HG03571 (cell line): ENCODE measurements around the gene RALGPS2.

Experiments used
- ATAC-seq: cut with Tn5 transposase; IDR thresholded peaks from one replicate; pipeline ENCODE4 v1.9.1; 2021; ENCODE audit not compliant: unreplicated experiment

RALGPS2 gene

GRCh38 chr1:178862416-178862815, 137.4 kb downstream of the RALGPS2 start:
- ATAC-seq, result no peak

- no peak for ATAC-seq
Observed at GRCh38 chr1:178862864-178863263, 137.8 kb downstream of the RALGPS2 start.

GRCh38 chr1:178864326-178864725, 139.3 kb downstream of the RALGPS2 start:
- no peak for ATAC-seq

GRCh38 chr1:178867670-178868069, 142.6 kb downstream of the RALGPS2 start:
- ATAC-seq, result no peak

GRCh38 chr1:178868706-178869105, 143.7 kb downstream of the RALGPS2 start:
- no peak for ATAC-seq

GRCh38 chr1:178869119-178869697, 144.2 kb downstream of the RALGPS2 start:
- ATAC-seq, result no peak

- ATAC-seq, result no peak
Observed at GRCh38 chr1:178870221-178870620, 145.2 kb downstream of the RALGPS2 start.

GRCh38 chr1:178870944-178871343, 145.9 kb downstream of the RALGPS2 start, which contains the start of gene ANGPTL1:
TSS of gene ANGPTL1 (minus strand) at chr1:178871077. CDS start at chr1:178865776, 5,301 bp downstream.
- ATAC-seq, result no peak

GRCh38 chr1:178871551-178872320, 146.7 kb downstream of the RALGPS2 start:
- ATAC-seq, result no peak

- no peak for ATAC-seq
Observed at GRCh38 chr1:178874966-178875365, 149.9 kb downstream of the RALGPS2 start.

- no peak for ATAC-seq
Observed at GRCh38 chr1:178875936-178876335, 150.9 kb downstream of the RALGPS2 start.

GRCh38 chr1:178877896-178878295, 152.9 kb downstream of the RALGPS2 start:
- ATAC-seq, result no peak

- ATAC-seq, result no peak
Observed at GRCh38 chr1:178881950-178882349, 156.9 kb downstream of the RALGPS2 start.

GRCh38 chr1:178885869-178886268, 160.8 kb downstream of the RALGPS2 start:
- ATAC-seq, result no peak

- no peak for ATAC-seq
Observed at GRCh38 chr1:178886551-178886950, 161.5 kb downstream of the RALGPS2 start.

- no peak for ATAC-seq
Observed at GRCh38 chr1:178895928-178896327, 170.9 kb downstream of the RALGPS2 start.

GRCh38 chr1:178898401-178898800, 173.4 kb downstream of the RALGPS2 start:
- ATAC-seq, result no peak

GRCh38 chr1:178899402-178899801, 174.4 kb downstream of the RALGPS2 start:
- ATAC-seq, result no peak

- no peak for ATAC-seq
Observed at GRCh38 chr1:178901482-178902125, 176.6 kb downstream of the RALGPS2 start.

- ATAC-seq, result no peak
Observed at GRCh38 chr1:178908358-178908757, 183.3 kb downstream of the RALGPS2 start.

GRCh38 chr1:178910023-178910422, 185.0 kb downstream of the RALGPS2 start:
- no peak for ATAC-seq

- no peak for ATAC-seq
Observed at GRCh38 chr1:178912597-178912996, 187.6 kb downstream of the RALGPS2 start.
